Activated CD4-positive, alpha-beta T cell treated with anti-CD3 and anti-CD28 coated beads, Interleukin-2, Interleukin-6, amounts not matched to agents 100 ng/mL and 50 ng/mL, durations not matched to agents 16 hours and 8 hours (primary cell): Measurements from ENCODE around the gene SORCS3.

Experiments used
- DNase-seq: peaks from one replicate; pipeline ENCODE4 v3.0.0-alpha.2; 2020

SORCS3 gene

DNA sequence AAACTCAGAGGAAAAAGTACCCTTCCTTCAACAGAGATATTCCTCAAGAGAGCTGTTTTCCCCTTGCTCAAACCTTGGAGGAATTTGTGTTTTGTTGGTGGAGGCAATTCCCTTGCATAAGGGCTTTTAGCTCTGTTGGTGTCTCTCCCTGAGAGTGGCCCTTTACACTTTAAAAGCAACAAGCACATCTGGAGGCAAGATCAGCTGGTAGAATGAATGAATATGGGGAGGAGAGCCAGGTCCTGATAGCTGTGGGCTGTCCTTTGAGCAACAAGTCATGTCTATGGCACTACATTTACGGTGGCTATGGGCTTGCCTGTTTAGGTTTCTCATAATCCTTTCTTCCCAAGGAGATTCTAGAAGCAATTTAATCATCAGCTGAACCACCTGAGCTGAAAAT, 384.0 kb downstream of the SORCS3 start:
- no peak for DNase-seq

DNA sequence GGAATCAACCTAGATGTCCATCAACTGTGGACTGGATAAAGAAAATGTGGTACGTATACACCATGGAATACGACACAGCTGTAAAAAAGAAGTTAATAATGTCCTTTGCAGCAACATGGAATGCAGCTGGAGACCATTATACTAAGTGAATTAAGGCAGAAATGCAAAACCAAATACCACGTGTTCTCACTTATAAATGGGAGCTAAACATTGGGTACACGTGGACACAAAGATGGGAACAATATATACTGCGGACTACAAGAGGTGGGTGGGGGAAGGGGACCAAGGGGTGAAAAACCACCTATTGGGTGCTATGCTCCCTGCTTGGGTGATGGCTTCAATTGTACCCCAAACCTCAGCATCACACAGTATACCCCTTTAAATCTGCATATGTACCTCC, 385.5 kb downstream of the SORCS3 start:
- no peak for DNase-seq

- no peak for DNase-seq
Observed at GRCh38 chr10:105029286-105029685, 388.2 kb downstream of the SORCS3 start.

DNA sequence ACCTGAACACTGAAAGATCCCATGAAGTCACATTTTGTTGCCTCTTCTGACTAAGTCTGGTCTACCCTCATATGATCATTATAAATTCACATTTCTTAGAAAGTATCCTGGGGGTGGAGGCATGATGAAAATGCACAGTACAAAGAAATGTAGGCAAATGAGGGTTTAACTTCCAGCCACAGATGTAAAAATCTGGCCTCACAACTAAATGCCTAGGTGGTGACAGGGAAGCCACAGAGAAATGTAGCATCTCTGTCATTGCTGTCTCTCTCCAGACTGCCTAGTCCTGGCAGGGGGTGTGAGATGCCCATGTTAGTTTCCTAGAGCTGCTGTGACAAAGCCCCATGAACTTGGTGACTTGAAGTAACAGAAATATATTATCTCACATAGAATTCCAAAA, 395.9 kb downstream of the SORCS3 start:
- no peak for DNase-seq

DNA sequence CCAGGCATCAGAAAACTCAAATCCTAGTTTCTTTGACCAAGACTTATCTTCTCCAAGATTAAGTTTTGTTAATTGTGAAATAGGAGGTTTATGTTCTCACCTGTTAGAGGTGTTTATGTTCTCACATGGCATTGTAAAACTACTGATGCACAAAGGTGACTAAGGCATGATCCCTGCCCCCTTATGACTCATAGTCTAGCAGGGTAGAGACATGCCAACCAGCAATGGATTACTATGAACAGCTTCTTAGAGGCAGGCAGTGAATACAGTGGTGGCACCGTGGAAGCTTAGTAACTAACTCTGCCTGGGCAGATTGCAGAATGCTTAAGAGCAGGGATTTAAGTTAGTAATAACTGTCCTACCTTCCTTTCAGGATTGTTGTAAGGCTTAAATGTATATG, 400.9 kb downstream of the SORCS3 start:
- no peak for DNase-seq

GRCh38 chr10:105042906-105043552, 401.9 kb downstream of the SORCS3 start:
- no peak for DNase-seq

GRCh38 chr10:105044902-105045301, 403.8 kb downstream of the SORCS3 start:
- no peak for DNase-seq

- no peak for DNase-seq
Observed at GRCh38 chr10:105056413-105056812, 415.3 kb downstream of the SORCS3 start.

DNA sequence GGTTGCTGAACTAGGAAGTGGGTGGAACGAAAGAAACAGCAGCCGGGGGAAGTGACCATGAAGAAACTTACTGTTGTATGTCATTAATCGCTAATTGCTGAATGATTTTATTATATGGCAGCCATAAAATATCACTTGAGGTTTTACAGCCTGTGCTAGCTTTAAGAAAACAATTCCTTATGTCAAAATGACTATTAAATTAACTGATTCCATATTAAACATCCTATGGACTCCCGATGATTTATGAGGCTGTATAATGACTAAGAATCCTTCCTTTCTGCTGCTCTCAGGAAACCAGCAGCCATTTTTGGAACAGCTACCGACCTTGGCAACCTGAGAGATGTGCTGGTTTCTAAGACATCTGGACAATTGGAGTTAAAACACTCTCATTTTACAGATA, 421.9 kb downstream of the SORCS3 start:
- no peak for DNase-seq

GRCh38 chr10:105063796-105064195, 422.7 kb downstream of the SORCS3 start:
- peak; percentile 32 for DNase-seq

- no peak for DNase-seq
Observed at GRCh38 chr10:105068497-105068896, 427.4 kb downstream of the SORCS3 start.

DNA sequence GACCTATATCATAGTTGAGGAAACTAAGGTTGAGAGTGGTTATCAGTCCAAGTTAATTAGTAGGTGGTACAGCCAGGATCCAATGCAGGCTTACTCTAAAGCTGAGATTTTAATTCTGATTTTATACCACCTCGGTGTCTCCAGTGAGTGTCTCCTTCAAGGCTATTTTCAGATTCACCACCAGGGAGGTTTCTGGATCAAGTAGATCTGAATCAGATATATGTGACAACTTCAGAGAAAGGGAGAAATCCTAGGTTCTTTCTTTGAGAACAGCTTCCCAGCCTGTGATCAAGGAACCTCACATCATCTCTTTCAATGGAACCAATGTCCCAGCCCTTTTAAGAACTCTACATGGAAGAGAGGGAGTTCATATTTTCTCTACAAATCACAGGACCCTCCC, 429.2 kb downstream of the SORCS3 start:
- no peak for DNase-seq

- no peak for DNase-seq
Observed at GRCh38 chr10:105070952-105071351, 429.9 kb downstream of the SORCS3 start.

DNA sequence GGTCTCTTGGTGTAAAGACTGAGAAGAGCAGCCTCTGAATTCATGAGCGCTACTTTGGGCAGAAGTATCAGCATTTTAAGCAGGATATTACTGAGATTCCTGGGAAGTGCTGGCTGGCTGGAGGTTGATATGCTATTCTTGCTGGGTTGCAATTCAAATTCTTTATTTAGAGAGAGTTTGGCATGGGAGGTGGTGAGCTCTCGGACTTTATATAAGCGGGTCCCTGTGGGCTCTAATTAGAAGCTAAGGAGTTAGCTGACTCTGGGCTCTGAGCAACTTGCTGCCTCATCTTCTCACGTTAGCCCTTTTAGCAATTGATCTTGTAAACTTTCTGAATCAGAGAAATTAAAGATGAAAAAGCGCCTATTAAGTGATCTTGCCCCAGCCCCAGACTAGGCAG, 430.9 kb downstream of the SORCS3 start:
- DNase-seq, result no peak

DNA sequence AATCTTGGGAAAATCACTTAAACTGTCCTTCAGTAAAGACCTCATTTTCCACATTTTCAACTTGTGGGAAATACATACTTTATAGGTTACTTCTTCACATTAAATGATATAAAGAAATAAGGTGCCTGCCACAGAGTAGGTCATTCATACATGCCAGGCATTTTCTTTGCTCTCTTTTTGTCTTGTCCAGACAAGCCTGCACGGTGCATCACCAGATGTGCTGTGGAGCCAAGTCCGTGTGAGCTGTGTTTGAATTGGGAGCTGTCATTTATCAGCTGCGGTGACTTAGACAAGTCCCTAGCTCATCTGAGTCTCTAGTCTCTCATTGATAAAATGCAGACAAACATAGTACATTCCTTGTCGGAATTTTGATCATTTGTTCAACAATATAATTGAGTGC, 432.9 kb downstream of the SORCS3 start:
- no peak for DNase-seq

GRCh38 chr10:105075031-105075430, 433.9 kb downstream of the SORCS3 start:
- no peak for DNase-seq

- no peak for DNase-seq
Observed at GRCh38 chr10:105085980-105086379, 444.9 kb downstream of the SORCS3 start.

- DNase-seq, result no peak
Observed at GRCh38 chr10:105094048-105094447, 453.0 kb downstream of the SORCS3 start.

DNA sequence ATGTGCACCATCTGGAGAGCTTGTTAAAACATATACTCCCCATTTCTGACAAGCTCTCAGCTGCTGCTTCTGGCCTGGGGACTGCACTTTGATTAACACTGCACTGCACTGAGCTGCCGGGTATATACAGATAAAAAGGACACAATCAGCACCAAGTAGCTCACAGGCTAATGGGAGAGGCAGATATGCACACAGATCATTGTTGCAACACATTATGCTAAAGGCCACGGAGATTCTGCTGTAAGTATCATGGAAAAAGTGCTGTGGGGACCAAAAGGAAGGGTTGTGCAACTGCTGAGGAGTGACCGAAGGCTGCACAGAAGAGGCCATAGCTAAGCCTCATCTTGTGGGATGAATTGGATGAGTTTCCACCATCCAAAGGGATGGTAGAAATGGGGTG, 455.2 kb downstream of the SORCS3 start:
- DNase-seq, result no peak

DNA sequence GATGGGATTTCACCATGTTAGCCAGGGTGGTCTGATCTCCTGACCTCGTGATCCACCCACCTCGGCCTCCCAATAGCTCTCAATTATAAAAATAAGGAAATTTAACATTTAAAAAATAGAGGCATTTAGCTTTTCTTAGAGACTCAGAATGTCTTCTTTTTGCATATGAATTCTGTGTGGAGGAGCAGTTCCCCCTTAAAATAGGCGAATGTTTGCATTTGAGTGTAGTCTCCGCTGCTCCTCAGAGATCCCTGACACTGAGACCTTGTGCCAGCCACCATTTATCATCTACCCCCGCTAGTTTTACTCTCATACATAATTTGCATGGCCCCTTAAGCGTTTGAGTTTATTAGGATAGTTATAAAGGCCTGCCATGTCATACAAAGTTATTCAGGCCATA, 461.9 kb downstream of the SORCS3 start:
- DNase-seq, result no peak

GRCh38 chr10:105104297-105104696, 463.2 kb downstream of the SORCS3 start:
- DNase-seq, result no peak

GRCh38 chr10:105109164-105109563, 468.1 kb downstream of the SORCS3 start:
- no peak for DNase-seq

DNA sequence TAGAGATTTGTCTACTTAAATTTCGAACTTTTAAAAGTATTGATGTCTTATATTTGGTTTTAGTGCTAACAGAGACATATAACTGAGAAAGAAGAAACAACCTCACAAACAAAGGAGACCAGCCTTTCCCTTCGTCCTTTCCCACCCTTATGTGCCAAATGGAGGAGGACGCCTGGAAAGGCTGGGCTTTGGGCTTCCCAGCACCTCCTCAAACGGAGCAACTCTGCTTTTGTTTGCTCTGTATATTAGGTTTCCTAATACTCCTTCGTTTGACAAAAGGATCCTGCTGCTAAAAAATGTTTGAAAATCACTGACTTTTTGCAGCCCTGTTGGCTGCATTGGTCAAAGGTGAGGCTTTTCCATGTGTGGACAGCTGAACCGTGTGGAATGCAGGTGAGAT, 471.8 kb downstream of the SORCS3 start:
- no peak for DNase-seq

DNA sequence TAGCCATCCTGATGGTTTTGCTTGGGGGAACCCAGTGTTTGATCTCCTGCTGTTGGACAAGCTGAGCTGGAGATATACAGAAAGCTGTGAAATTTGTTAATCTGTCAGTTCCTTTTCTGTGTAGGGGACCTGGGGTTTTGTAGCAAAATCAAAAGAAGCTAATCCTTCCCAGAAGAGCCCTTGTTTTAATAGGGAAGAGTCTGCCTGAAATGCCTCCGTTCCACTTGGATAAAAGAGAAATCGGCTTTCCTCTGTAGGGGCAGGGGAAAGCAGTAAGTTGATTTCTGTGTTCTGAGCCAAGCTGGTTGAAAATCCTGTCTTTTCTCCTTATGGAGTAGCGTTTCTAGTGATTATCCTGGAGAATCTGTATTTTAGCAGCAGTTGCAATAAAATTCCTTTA, 472.6 kb downstream of the SORCS3 start:
- DNase-seq, result no peak

DNA sequence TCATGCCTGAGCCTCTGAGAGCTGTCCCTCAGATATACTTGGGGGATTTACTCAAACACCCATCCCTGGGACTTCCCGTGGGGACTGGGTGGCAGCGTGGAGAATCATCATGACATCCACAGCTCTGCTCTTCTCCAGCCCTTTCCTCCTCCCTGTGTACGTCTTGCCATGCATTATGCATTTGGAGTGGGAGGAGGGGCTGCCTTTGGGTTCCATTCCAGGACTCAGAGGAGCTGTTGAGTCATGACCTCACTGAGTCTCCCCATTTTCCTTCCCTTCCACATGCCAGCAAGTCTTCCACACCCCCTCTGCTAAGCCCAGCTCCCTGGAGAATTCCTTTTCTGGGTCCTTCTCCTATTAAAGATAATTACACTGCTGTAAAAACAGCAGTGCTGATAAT, 480.7 kb downstream of the SORCS3 start:
- DNase-seq, result no peak

GRCh38 chr10:105128111-105128510, 487.0 kb downstream of the SORCS3 start:
- DNase-seq, result no peak
